Keratinocyte (primary cell): ENCODE results near the gene GNLY.

ENCODE experiments used
- CTCF ChIP-seq, 3 experiments: IDR thresholded peaks in 1 of 3; conservative IDR thresholded peaks in 1 of 3; optimal IDR thresholded peaks in 1 of 3; 2 replicates in 2 of 3; 3 replicates in 1 of 3; pipeline versions ENCODE3 to v1.5.1; 2011; ENCODE audit warnings: low read length in 3 of 3, mild to moderate bottlenecking in 3 of 3, moderate library complexity in 2 of 3, control low read depth in 1 of 3, inconsistent platforms in 1 of 3; ENCODE audit not compliant: insufficient read depth in 2 of 3; ENCODE audit errors: extremely low read depth in 1 of 3
- EZH2 ChIP-seq: IDR thresholded peaks from one replicate; pipeline ENCODE4 v1.6.1; 2012; ENCODE audit warnings: inconsistent platforms, mild to moderate bottlenecking, low read length, moderate library complexity

- TF ChIP-seq CTCF (optimal IDR thresholded peaks at IDR 0.05 in 1 of 3, IDR thresholded peaks at IDR 0.05 in 1 of 3, conservative IDR thresholded peaks at IDR 0.05 in 1 of 3; ENCODE audit: extremely low read depth in 1 of 3, insufficient read depth in 2 of 3, low read length in 3 of 3) (no peak), EZH2 (no peak)
Observed at GRCh38 chr2:85746321-85747004, 52.3 kb downstream of the GNLY start.
